HEK293 (cell line): Measurements from ENCODE around the gene RPS26.

Experiments
- CTCF ChIP-seq: fragments of 450-650 bp; formaldehyde crosslinking; IDR thresholded peaks from 2 replicates; pipeline ENCODE4 v1.5.1; 2016; ENCODE audit warnings: missing biosample characterization, missing genetic modification characterization
- MEIS1 ChIP-seq: sonication (generic); formaldehyde crosslinking; IDR thresholded peaks from 2 replicates; pipeline ENCODE4 v1.8.1; 2022; ENCODE audit warnings: missing genetic modification reagents, mild to moderate bottlenecking, borderline replicate concordance
- REST ChIP-seq: fragments of 450-650 bp; formaldehyde crosslinking; IDR thresholded peaks from 2 replicates; pipeline ENCODE4 v1.5.1; 2016; ENCODE audit warnings: missing biosample characterization, missing genetic modification characterization
- ZBTB10 ChIP-seq: fragments of 450-650 bp; formaldehyde crosslinking; IDR thresholded peaks from 2 replicates; pipeline ENCODE4 v1.5.1; 2016; ENCODE audit warnings: missing biosample characterization, missing genetic modification characterization
- ZBTB11 ChIP-seq: fragments of 450-650 bp; formaldehyde crosslinking; conservative IDR thresholded peaks from 2 replicates; pipeline ENCODE4 v1.5.1; 2016; ENCODE audit warnings: low read depth, missing biosample characterization, missing genetic modification characterization
- ZBTB49 ChIP-seq: fragments of 450-650 bp; formaldehyde crosslinking; IDR thresholded peaks from 2 replicates; pipeline ENCODE4 v1.5.1; 2016; ENCODE audit warnings: missing biosample characterization, missing genetic modification characterization, low read depth
- ZFP41 ChIP-seq: fragments of 450-650 bp; formaldehyde crosslinking; IDR thresholded peaks from 2 replicates; pipeline ENCODE4 v1.5.1; 2016; ENCODE audit warnings: missing biosample characterization, missing genetic modification characterization, borderline replicate concordance
- ZNF10 ChIP-seq: fragments of 450-650 bp; formaldehyde crosslinking; IDR thresholded peaks from 2 replicates; pipeline ENCODE4 v1.5.1; 2017; ENCODE audit warnings: missing biosample characterization, missing genetic modification characterization
- ZNF24 ChIP-seq: fragments of 450-650 bp; formaldehyde crosslinking; IDR thresholded peaks from 2 replicates; pipeline ENCODE4 v1.5.1; 2016; ENCODE audit warnings: missing biosample characterization, missing genetic modification characterization
- ZNF510 ChIP-seq: fragments of 450-650 bp; formaldehyde crosslinking; IDR thresholded peaks from 2 replicates; pipeline ENCODE4 v1.5.1; 2018; ENCODE audit warnings: mild to moderate bottlenecking, missing genetic modification characterization, missing biosample characterization; ENCODE audit not compliant: insufficient replicate concordance
- ZNF76 ChIP-seq: fragments of 450-650 bp; formaldehyde crosslinking; IDR thresholded peaks from 2 replicates; pipeline ENCODE4; 2016; ENCODE audit warnings: low read depth, missing biosample characterization, missing genetic modification characterization, borderline replicate concordance
- ZNF776 ChIP-seq: fragments of 450-650 bp; formaldehyde crosslinking; IDR thresholded peaks from 2 replicates; pipeline ENCODE4 v1.5.0; 2017; ENCODE audit warnings: missing biosample characterization, missing genetic modification characterization, borderline replicate concordance

GRCh38 chr12:56021889-56022497, 19.7 kb upstream of the RPS26 start:
- TF ChIP-seq ZNF10 (tag by site-specific recombination) (no peak), ZBTB11 (tag by site-specific recombination) (no peak), REST (tag by site-specific recombination) (no peak), CTCF (tag by site-specific recombination) (no peak), ZNF24 (tag by site-specific recombination) (no peak), ZBTB49 (no peak), ZBTB10 (tag by site-specific recombination) (no peak), ZNF510 (no peak), MEIS1 (CRISPR knock-in tag) (no peak), ZNF776 (tag by site-specific recombination) (no peak), ZNF76 (tag by site-specific recombination) (no peak), ZFP41 (no peak)
